Activated effector memory CD4-positive, alpha-beta T cell treated with Interleukin-2 at 50 U/mL for 16 hours (primary cell): ENCODE measurements around the gene TRMU.
"Not testable (repeated sequence)": the region's sequence is repeated elsewhere in the genome, so short reads cannot be mapped to it uniquely, and the experiment has no call there.

Source experiments
- DNase-seq: peaks from one replicate; pipeline ENCODE4 v3.0.0-alpha.2; 2020

The TRMU gene

DNA sequence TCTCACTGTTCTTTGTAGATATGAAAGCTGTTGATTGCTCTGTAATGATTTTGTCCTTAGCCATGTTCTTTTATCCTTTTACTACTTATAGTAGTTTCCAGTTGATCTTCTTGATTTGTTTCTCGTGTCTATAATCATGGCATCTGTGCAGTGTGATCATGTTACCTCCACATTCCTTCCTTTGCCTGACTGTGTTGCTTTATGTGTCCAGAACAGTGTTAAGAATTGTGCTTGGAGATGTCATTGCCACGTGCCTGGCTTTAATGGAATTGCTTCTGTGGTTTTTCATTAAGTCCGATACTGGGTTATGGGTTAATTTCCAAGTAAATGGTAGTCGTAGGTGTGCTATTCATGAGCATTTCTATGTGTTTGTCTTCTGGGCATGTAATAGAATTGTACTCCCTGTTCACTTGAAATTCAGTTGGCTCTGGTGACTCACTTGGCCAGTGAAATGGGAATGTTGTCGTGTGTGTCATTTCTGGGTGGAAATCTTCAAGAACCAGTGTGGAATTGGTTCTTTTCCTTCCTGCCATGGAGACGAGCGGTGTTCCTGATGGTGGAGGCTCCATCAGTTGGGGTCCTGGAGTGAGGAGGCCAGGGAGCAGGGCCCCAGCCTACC is 32.1 kb upstream of the TRMU start:
- no peak for DNase-seq

DNA sequence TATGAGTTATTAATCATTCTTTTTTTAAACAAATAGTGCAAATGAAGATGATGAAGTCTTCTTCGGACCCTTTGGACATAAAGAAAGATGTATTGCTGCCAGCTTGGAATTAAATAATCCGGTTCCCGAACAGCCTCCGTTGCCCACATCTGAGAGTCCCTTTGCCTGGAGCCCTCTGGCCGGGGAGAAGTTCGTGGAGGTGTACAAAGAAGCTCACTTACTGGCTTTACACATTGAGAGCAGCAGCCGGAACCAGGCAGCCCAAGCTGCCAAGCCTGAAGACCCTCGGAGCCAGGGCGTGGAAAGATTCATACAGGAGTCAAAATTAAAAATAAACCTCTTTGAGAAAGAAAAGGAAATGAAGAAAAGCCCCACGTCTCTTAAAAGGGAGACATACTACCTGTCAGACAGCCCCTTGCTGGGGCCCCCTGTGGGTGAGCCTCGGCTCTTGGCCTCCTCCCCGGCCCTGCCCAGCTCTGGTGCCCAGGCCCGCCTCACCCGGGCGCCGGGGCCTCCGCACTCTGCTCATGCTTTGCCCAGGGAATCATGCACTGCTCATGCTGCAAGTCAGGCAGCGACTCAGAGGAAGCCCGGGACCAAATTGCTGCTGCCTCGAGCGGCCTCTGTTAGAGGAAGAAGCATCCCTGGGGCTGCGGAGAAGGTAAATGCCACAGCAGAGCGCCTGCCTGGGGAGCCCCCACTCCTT is 27.1 kb upstream of the TRMU start:
- DNase-seq = no peak

DNA sequence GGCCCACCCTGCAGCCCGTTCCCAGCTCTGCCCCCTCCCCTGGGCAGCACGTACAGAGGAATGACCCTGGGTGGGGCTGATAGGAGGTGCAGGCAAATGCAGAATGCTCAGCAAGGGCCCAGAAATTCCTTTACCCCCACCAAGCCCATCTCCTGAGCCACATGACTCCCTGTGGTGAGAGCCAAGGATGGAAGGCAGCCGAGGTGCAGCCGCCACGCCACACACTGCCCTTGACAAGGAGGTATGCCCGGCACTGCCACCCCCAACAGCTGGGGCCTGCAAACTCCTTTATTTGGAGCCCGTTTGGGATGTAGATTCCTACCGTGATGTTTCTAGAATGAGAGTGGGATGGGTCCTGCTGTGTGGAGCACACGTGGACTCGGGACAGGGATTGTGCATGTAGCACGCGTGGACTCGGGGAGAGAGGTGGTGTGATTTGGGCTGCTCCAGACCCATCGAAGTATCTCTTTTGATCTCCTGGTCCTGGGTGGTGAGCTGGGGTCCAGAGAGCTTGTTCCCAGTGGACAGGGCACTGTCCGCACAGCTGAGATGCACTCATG is 25.9 kb upstream of the TRMU start:
- no peak for DNase-seq

DNA sequence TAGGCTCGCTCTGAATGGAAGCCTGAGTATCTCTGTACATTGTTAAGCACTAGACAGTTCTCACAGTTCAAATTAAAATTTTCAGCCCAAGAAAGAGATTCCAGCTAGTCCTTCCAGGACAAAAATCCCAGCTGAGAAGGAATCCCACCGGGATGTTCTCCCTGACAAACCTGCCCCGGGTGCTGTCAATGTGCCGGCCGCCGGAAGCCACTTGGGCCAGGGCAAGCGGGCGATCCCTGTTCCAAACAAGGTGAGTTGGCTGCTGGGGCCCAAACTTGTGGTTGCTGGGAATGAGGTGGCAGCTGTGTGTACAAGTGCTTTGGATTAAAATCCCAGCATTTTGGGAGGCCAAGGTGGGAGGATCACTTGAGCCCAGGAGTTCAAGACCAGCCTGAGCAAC is 23.5 kb upstream of the TRMU start:
- DNase-seq = no peak

DNA sequence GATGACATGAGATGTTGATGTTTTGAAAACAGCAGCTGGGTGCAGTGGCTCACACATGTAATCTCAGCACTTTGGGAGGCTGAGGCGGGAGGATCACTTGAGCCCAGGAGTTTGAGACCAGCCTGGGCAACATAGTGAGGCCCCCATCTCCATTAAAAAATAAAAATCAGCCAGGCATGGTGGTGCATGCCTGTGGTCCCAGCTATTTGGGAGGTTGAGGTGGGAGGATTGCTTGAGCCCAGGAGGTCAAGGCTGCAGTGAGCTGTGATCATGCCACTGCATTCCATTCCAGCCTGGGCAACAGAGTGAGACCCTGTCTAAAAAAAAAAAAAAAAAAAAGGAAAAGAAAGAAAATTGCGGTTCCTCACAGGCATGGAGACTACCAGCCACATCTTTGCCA is 22.7 kb upstream of the TRMU start:
- not testable (repeated sequence) for DNase-seq

DNA sequence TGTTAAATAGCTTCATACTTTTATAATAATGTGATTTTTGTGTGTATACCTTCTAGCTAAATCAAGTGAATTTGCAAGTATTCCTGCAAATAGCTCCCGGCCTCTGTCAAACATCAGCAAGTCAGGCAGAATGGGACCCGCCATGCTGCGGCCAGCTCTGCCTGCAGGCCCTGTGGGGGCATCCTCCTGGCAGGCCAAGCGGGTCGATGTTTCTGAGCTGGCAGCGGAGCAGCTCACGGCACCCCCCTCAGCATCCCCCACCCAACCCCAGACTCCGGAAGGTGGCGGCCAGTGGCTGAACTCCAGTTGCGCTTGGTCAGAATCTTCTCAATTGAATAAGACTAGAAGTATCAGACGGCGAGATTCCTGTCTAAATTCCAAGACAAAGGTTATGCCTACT is 19.5 kb upstream of the TRMU start:
- DNase-seq = no peak

DNA sequence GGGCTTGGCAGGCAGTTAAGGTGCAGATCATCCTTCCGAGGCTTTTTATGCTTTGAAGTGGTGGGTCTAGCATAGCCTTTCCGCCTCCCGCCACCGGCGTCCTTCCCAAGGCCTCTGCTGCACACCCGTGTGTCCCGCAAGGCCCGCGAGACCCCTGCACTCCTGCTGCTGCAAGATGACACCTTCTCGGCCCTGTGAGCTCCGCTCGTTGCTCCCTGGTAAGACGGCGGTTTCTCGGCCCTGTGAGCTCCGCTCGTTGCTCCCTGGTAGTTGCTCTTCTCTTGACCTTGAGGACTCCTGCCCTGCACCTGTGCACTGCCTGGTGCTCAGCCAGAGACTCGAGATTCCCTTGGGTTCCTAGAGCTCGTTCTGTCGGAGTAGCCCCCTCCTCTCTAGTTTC is 17.9 kb upstream of the TRMU start:
- DNase-seq = no peak

DNA sequence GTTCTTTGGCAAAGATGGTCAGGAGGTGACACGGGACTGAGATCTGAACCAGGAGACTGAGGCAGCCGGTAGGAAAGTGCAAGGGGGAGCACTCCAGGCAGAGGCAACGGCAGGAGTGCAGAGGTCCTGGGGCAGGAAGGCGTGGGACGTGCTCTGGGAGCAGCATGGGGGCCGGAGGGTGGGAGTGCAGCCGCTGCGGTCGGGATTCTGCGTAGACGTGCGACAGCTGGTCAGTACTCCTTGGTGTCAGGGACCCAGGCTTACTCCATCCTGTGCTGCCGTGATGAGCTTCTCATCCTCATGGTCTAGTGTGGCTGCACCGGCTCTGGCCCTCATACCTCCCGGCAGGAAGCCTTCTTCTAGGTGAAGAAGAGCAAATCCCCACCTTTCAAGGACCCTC is 16.9 kb upstream of the TRMU start:
- DNase-seq = no peak

DNA sequence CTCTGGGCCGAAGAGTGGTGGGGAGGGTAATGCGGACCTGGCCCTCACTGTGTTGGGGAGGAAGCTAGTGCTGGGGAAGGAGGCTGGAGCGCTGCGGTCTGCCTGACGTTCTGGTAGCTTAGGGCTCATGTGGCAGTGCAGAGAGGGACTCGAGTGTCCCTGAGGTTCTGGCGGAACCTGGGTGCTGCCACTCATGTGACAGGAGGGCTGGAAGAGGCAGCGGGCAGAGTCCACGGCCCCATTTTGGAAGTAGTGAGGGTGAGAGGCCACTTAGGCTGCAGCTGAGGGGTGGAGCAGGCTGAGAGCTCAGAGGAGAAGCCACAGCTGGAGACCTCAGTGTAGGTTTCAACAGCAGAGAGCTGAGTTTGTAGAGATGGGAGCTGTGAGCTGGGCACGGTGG is 16.2 kb upstream of the TRMU start:
- no peak for DNase-seq

DNA sequence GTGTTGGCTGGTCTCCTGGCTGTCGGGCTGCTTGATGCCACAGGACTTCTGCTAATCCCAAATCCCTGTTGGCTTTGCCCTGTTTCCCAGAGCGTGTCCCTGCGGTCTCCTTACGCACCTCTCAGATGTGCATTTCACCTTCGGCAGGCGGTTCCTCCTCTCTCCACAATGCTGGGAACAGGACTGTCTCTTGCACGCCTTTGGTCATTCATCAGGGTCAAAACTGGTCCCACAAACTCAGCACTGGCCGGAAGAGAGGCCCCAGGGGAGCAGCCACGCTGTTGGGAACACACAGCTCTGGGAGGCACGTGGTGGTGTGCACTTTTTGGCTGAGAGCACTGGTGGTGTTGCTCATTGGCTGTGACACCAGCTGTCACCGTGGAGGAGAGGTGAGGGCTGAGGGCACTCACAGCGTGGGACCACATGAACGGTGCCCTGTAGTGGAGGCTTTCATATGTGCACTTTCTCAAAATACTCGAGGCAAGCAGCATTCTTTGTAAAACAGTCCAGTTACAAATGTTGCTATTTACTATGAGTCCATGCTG is 15.3 kb upstream of the TRMU start:
- DNase-seq = no peak

DNA sequence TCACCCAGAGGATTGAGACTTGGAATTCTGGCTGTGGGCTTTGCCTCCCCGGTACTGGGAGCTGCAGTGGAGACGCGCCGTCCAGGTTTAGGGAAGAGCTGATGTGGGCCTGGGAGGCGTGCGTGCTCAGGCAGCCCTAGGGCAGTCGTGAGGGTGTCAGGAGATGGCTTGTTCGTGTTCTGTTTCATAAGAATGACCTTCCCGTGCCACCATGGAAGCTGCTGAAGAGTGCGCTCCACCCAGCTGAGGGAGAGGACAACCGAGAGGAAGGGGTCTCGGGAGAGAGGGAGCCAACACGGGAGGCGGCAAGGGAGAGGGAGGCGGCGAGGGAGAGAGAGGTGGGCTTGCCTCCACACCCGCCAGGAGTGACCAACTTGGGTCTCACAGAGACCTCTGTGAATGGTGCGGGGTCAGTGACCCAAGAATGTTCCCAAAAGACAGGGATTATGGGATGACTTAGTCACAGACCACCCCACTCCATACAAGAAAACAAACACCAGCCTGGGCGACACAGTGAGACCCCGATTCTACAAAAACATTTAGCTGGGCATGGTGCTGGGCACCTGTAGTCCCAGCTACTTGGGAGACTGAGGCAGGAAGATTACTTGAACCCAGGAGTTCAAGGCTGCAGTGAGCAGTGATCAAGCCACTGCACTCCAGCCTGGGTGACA is 14.7 kb upstream of the TRMU start:
- DNase-seq = no peak

DNA sequence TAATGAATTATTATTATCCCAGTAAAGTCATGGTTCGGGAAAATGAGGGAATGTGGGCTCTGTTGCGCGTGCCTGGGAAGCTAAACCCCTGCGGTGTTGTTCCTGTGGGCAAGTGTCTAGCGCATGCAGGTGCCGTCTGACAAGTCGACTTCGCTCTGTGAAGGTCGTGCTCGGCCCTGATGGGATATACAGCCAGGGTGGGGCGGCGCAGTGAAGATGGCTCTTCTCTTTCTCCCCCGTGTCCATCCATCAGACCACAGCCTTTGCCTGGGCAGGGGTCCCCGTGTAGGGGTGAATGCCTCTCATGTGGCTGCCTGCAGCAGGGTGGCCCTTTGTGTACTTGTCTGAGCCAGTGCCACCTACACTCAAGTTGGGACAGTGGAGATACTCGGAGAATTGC is 12.8 kb upstream of the TRMU start:
- no peak for DNase-seq

DNA sequence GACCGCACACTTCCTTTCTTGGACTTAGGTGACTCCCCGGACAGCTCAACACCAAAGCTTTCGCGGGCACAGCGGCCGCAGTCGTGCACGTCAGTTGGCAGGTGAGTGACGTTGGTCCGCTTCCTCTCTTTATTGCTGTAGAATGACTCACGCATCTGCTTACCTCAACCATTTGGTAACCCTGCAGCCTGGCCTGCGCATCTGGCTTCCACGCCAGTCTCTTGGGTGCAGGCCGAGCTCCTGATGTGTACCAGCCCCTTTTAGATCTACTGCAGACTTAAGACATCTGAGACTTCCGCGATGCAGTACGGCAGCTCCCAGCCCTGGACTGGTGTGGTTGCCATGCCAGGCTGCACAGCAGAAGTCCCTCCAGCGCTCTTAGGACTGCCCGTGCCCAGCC is 12.4 kb upstream of the TRMU start:
- no peak for DNase-seq

DNA sequence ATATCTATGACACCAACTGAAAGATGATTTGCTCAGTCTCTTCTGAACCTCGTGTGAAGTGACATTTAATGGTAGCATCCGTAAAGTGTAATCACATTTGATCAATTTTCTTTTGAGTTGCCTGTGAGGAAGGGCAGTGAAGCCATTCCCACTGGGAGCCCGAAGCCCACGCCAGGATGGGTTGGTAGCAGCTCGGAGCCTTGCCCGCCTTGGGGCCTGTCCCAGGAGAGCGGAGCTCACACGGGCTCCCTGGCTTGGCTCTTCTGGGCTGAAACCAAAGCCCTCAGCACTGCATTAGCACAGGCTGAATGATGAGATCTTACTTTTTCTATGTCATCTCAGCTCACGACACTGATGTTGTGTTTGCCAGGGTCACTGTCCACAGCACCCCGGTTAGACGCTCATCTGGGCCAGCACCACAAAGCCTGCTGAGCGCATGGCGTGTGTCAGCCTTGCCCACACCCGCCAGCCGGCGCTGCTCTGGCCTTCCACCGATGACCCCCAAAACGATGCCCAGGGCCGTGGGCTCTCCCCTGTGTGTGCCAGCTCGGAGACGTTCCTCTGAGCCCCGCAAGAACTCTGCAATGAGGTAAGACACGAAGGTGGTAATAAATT is 9.3 kb upstream of the TRMU start:
- no peak for DNase-seq

DNA sequence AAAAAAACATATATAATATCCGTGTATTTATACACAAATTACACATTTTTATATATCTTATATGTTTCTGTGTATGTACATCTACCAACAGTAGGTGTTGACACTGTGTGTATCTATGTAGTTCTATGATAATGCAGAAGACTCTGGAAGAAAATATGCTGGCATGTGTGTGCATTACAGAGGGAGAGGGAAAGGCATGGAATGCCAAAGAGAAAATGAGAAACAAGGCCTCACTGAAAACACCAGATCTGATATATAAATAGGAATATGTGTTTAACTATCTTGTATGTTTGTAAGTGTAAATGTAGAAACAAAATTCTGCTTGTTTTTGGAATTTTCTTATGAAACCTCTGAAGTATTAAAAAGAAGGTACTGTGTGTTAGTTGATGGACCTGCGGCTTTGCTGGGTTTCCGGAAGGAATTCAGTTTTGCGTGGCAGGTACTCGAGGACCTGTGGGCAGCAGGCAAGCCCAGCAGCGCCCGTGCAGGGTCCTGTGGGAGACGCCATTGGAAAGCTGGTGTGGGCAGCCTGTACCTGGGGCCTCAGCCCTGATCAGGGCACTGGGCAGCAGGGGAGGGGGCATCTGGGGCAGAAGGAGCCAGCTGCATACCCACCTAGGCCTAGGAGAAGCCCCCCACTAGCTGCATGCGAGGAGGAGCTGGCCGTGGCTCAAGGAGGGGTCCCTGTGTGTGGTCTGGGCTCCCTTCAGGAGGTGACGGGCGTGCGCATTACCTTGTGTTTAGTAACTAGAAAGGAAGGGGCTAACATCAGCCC is 7.6 kb upstream of the TRMU start:
- no peak for DNase-seq

DNA sequence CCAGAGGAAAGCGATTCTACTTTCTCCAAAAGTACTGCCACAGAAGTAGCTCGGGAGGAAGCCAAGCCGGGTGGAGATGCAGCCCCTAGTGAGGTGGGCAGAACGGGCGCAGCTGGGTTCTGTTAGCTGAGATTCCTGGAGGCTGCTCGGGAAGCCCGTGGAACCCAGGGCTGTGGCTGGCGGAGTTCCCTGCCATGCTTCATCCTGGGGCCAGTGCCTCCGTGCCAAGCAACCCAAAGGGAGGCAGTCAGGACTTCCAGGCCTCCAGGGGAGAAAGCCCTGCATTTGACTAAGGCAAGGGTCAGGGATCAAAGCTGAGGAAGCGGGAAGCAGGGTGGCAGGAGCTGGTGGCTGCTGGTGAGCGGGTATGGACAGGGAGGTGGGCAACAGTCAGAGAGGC is 6.7 kb upstream of the TRMU start:
- DNase-seq = no peak

DNA sequence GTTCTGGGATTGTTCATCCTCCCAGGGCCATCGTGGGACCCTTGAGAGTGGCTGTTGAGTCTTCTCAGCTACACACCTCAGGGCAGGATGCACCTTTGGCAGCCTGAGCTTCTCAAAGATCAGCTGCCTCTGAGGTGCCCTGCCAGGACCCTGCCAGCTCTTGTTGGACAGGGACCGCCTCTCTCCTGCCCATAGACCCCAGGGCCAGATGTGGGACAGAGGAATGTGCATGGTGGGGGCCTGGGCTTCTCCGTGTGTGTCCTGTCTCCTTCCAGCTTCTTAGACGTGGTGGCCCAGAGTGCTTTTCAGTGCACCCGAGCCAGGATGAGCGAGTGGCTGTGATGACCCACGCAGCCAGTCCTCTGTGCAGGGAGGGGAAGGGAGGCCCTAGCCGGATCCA is 5.9 kb upstream of the TRMU start:
- DNase-seq = no peak

DNA sequence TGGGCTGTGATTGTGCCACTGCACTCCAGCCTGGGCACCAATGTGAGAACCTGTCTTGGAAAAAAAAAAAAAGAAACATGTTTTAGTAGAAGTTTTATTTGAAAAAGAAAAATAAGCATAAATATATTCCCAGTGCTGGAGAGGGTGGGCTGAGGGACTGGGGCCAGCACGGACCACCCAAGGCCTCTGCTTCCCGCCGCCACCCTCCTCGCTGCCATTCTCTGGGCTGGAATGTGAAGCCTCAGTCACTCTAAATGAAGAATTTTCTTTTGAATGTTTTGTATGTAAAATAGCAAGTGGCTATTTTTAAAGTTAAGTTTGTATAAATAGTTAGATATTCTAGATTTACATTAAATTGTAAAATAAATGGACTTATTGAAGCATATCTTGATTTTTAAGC is 5.1 kb upstream of the TRMU start:
- DNase-seq = no peak

DNA sequence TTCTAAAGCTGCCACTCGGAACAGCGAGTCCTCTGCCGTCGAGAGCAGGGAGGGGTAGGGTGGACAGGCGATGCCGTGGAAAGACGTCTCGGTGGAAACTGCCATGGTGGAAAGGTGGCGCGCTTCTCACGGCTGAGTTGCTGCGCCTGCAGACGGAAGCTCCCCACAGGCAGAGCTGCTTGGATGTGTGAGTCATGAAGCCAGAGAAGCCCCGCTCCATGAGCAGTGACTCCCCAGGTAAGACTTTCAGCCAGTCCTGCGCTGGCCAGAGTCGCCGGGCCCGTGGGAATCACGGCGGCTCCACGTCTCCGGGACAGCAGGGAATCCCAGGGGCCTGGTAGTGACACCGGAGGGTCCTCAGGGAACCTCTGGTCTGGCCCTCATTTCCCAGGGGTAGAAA is 4.0 kb upstream of the TRMU start:
- no peak for DNase-seq

DNA sequence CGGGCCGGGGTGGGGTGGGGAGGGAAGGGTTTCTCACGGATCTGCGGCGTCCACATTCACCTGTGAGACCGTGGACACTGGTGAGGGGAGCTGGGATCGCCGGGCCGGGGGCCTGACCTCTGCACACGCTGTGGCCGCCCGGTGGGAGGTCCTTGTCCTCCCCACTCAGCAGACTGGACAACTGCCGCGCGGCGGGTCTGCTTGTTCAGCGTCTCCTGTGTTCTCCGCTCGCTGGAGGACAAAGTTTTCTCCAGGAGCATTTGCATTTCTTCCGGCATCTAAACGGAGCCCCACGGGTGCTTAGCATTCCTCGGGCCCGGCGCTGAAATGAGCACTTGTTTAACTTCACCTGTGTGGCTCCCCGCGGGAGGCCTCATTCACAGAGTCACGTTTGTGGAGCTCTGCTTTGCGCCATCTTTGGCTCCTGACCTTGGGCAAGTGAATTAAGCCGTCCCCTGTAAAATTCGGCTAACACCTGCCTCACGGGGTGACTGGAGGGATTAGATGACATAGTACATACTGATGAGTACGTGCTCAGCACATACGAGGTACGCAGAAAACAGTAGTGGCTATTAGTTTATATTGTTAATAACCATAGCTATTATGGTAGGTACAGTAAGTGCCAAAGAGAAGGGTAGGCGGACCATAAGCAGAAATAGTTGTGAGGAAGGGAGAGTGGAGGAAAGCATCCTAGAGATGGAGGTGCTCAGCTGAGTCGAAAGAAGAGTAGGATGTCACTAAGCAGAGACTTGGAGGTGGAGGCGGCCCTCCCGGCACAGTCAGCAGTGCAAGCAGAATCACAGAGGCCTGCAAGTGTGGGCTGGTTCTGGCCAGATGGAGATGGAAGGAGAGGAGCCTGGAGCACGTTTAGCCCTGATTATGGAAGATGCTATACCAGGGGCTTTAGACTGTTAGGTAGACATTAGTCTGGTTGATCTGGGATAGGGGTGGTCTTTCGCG is 885 bp downstream of the TRMU start:
- DNase-seq = no peak

DNA sequence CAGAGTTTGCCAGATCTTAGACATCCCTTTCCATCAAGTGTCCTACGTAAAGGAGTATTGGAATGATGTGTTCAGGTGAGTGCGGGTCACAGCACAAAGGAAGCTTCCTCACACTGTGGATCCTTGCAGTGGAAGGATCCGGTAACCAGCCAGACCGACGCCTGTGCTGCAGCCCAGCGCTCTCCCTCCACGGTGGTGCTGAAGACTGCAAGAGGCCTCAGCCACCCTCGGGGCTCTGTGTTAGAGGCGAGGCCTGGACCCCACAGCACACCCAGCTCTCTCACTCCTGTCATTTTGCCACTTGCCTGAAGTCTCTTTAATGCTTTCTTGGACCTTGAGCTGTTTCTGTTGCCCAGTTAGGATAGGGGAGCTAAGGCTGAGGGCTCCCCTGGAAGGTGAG is 2.4 kb downstream of the TRMU start:
- no peak for DNase-seq

DNA sequence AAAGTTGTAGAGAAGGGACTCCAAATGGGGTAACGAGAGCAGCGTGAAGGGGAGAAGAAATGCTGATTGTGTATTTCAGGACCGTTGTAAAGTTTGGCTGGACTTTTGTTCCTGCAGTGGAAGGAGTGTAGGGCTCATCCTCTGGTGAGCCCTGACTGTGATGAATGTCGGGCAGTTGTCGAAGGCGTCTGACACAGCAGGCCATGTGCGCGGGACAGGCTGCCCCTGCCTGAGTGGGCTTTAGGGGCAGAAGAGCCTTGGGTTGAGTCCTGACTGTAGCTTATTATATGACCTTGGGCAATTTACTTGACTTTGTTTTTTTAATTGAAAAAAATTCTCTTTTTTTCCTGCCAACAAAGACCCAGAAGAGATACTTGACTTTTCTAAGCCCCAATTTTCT is 3.1 kb downstream of the TRMU start:
- no peak for DNase-seq
